Myocyte (in vitro differentiated cells): ENCODE results near the gene SPEF1. TPM values are rescaled to one million over a fixed set of nuclear protein-coding genes. Genes with fewer than 3 reads are reported as not detected.
"Not testable (repeated sequence)": the region's sequence is repeated elsewhere in the genome, so short reads cannot be mapped to it uniquely, and the experiment has no call there.

Experiments
- DNase-seq: peaks from one replicate; pipeline ENCODE4 v3.0.0-alpha.2; 2012; ENCODE audit warnings: low read depth
- total RNA-seq: library from RNA; depleted of rRNA; stranded (reverse); fragments of >200 nt; gene quantifications from 2 replicates; pipeline ENCODE4 v1.2.3, GENCODE V29; 2014

The SPEF1 gene
- total RNA-seq, 1 donor from 2014 or later: 0.11 TPM

DNA sequence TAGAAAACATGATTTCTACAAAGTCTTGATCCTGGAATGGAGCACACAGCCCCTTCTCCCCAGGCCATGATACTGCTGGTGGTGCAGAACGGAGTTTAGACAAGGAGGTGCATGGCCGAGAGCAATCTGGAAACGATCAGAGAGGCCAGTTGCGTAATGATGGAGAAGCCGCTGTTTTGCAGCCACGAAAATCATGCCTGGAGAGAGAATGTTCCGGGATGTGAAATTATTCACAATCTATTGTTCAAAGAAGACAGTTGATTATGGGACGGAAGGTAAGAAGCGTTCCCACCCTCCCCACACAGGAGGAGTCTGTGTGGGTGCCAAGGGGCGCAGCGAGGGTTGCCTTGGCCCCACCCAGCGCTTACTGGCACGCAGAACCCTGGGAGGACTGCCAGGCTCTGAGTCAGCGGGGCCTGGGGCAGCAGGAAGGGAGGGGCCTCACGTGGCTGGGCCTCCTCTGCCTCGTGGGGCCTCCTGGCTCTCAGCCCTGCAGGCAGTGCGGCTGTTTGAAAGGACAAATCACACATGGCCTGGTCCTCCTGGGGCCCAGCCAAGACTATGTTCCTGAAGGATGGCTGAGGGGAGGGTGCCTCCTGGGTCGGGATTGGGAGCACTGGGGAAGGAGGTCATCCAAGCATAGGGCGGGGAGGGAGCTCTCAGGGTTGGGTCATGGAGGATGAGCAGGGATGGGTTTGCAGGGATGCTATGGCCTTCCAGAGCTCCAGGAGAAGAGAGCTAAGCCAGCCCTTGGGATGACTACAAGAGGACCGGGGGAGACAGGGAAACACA is 30.4 kb upstream of the SPEF1 start:
- DNase-seq: peak; percentile 99

DNA sequence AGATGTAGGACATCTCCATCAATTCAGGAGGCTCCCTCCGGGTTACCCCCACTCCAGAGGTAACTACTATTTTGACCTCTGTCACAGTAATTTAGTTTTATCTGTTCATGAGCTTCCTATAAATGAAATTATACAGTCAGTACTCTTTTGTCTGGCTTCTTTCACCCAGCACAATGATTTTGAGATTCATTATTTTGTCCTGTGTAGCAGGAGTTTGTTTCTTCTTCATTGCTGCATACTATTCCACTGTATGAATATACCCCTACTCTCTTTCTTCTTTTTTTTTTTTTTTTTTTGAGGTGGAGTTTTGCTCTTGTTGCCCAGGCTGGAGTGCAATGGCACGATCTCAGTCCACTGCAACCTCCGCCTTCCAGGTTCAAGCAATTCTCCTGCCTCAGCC is 27.3 kb upstream of the SPEF1 start:
- DNase-seq: no peak

DNA sequence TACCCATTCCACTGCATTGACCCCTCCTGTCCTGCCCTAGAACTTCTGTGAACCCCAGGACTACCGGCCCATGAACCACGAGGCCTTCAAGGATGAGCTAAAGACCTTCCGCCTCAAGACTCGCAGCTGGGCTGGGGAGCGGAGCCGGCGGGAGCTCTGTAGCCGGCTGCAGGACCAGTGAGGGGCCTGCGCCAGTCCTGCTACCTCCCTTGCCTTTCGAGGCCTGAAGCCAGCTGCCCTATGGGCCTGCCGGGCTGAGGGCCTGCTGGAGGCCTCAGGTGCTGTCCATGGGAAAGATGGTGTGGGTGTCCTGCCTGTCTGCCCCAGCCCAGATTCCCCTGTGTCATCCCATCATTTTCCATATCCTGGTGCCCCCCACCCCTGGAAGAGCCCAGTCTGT is 23.5 kb upstream of the SPEF1 start:
- DNase-seq: no peak

DNA sequence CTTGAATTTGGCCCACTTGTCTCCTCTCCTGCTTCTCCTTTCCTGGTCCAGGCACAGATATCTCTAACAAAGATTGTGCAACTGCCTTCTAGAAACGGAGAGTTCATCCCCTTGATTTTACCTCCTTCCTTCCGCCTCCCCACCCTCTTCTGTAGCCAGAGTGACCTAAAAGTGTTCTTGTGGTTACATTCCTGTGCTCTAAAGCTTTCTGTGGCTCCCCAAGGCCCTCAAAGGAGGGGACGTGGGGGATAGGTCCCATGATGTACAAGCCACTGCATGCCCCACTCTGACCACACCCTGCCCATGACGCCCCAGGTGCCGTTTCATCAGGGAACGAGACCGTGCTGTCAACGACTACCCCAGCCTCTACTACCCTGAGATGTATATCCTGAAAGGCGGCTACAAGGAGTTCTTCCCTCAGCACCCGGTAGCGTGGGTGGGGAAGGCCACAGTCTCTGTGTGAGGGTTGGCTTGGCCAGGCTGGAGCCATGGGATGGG is 23.1 kb upstream of the SPEF1 start:
- DNase-seq: peak; percentile 58

- DNase-seq: no peak
These were observed 22.6 kb upstream of the SPEF1 start for GRCh38 chr20:3803854-3804253.

- DNase-seq: no peak
These were observed 22.0 kb upstream of the SPEF1 start for GRCh38 chr20:3803289-3803688.

GRCh38 chr20:3802524-3803239 is 21.4 kb upstream of the SPEF1 start:
- no peak for DNase-seq

GRCh38 chr20:3801846-3802245 is 20.6 kb upstream of the SPEF1 start:
- DNase-seq: no peak

DNA sequence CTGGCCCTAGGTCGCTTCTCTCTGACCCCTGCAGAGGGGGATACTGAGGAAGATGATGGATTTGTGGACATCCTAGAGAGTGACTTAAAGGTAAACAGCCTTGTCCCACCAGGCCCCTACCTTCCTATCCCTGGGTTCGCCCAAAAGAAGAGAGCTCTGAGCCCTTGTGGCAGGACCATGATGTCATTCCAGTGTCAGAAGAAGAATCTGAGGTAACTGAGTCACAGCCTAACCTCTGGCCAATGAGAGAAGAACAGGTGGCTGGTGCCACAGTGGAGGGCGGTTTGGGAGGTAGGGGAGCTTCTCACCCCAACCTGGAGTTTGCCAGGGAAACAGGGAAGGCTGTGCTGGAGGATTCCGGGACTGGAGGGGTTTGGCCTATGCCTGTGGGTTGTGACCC is 20.1 kb upstream of the SPEF1 start:
- DNase-seq: no peak

DNA sequence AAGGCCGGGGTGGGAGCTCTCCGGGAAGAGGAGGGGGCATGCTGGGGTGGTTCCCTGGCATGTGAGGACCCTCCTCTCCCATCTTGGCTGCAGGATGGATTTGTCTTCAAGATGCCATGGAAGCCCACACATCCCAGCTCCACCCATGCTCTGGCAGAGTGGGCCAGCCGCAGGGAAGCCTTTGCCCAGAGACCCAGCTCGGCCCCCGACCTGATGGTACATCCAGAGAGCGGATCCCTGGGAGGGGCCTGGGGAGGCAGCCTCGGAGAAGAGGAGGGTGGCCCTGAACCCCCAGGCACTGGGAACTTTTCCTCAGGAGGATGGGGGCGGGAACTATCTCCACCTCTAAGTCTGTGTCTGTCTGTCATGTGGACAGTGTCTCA is 19.6 kb upstream of the SPEF1 start:
- DNase-seq: no peak

- DNase-seq: no peak
These were observed 19.1 kb upstream of the SPEF1 start for GRCh38 chr20:3800256-3800877.

DNA sequence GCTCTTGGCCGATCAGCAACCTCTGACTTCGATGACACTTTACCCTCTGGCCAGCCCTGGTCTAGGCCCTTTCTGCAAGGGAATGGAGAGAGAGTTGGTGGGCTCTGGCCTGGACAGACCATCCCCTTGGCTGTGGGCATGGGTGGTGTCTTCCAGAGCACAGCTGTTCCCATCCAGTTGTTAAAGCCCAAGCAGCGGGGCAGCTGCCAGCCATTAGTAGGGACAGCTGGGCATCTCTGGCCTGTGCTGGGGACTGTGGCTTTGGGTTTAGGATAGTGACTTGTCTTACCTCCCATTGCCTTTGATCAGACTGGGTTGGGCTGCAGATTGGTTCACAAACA is 17.6 kb upstream of the SPEF1 start:
- peak; percentile 97 for DNase-seq

DNA sequence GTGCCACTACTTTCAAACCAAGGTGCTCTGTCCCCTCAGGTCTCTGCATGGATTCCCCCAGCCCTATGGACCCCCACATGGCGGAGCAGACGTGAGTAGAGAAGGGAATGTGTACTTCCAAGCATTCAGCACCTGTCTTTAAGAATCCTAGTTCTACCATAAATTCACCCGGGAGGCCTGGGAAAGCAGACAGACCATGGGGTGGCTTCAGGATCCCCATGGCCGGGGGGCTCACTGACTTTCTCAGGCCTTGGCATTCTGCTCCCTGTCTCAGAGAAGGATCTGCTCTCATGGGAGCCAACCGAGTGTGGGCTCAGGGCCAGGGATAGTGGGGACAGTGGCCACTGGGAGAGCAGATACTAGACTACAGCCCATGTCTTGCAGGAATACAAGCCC is 17.1 kb upstream of the SPEF1 start:
- DNase-seq: peak; percentile 73

- DNase-seq: peak; percentile 59
These were observed 16.5 kb upstream of the SPEF1 start for GRCh38 chr20:3797592-3798372.

GRCh38 chr20:3797226-3797545 is 15.9 kb upstream of the SPEF1 start:
- DNase-seq: no peak

GRCh38 chr20:3796477-3797225 is 15.4 kb upstream of the SPEF1 start:
- DNase-seq: no peak

GRCh38 chr20:3795511-3796468 is 14.5 kb upstream of the SPEF1 start, which contains the start of gene CDC25B:
CDC25B (plus strand) TSS chr20:3796310; CDS start chr20:3796532, 222 bp downstream.
- peak; percentile 98 for DNase-seq

- no peak for DNase-seq
These were observed 13.6 kb upstream of the SPEF1 start for GRCh38 chr20:3794701-3795420.

DNA sequence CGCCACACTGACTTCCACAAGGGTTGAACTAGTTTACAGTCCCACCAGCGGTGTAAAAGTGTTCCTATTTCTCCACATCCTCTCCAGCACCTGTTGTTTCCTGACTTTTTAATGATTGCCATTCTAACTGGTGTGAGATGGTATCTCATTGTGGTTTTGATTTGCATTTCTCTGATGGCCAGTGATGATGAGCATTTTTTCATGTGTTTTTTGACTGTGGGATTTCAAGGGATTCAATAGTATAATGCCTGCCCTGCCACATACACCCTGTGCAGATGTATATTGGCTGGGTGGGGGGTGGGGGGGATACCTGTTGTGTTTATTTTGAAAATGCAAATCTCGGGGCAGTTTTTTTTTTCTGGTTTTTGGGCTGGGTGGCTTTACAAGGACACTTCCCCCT is 12.9 kb upstream of the SPEF1 start:
- not testable (repeated sequence) for DNase-seq
